WTC11 (cell line): ENCODE results near the gene ARIH1. TPM values are rescaled to one million over a fixed set of nuclear protein-coding genes. Genes with fewer than 3 reads are reported as not detected.

Experiments
- AR ChIP-seq: fragments of 250-450 bp; sonication (Bioruptor Pico); IDR thresholded peaks from 2 replicates; pipeline ENCODE4 v1.9.0; 2021; ENCODE audit warnings: mild to moderate bottlenecking
- CDX4 ChIP-seq: fragments of 250-450 bp; sonication (Bioruptor Pico); IDR thresholded peaks from 2 replicates; pipeline ENCODE4 v1.9.0; 2021; ENCODE audit warnings: moderate library complexity, mild to moderate bottlenecking, inconsistent platforms, borderline replicate concordance
- CREM ChIP-seq: sonication (generic); formaldehyde crosslinking; IDR thresholded peaks from 2 replicates; pipeline ENCODE4 v1.8.1; 2022; ENCODE audit warnings: mild to moderate bottlenecking, missing genetic modification reagents, moderate library complexity
- E2F1 ChIP-seq: sonication (generic); formaldehyde crosslinking; IDR thresholded peaks from 2 replicates; pipeline ENCODE4 v1.8.0; 2022; ENCODE audit warnings: mild to moderate bottlenecking, missing genetic modification reagents
- ETV6 ChIP-seq: sonication (generic); formaldehyde crosslinking; IDR thresholded peaks from 2 replicates; pipeline ENCODE4 v1.8.1; 2022; ENCODE audit warnings: mild to moderate bottlenecking, missing genetic modification reagents
- HMGA2 ChIP-seq: fragments of 250-450 bp; sonication (Bioruptor Pico); IDR thresholded peaks from 2 replicates; pipeline ENCODE4 v1.4.0; 2021; ENCODE audit warnings: mild to moderate bottlenecking, moderate library complexity
- IRF1 ChIP-seq: sonication (generic); formaldehyde crosslinking; IDR thresholded peaks from 2 replicates; pipeline ENCODE4 v1.8.0; 2023; ENCODE audit warnings: missing genetic modification reagents
- NFATC4 ChIP-seq: fragments of 250-450 bp; sonication (Bioruptor Pico); IDR thresholded peaks from 2 replicates; pipeline ENCODE4 v1.9.0; 2021; ENCODE audit warnings: mild to moderate bottlenecking
- NFYB ChIP-seq: sonication (generic); formaldehyde crosslinking; conservative IDR thresholded peaks from 2 replicates; pipeline ENCODE4 v1.8.0; 2022; ENCODE audit warnings: low read depth, missing genetic modification reagents
- PRDM15 ChIP-seq: sonication (generic); formaldehyde crosslinking; IDR thresholded peaks from 2 replicates; pipeline ENCODE4 v1.8.0; 2022; ENCODE audit warnings: missing genetic modification reagents
- RELA ChIP-seq: sonication (generic); formaldehyde crosslinking; IDR thresholded peaks from 2 replicates; pipeline ENCODE4 v1.8.1; 2022; ENCODE audit warnings: missing genetic modification reagents, mild to moderate bottlenecking, borderline replicate concordance
- TEAD1 ChIP-seq: sonication (generic); formaldehyde crosslinking; IDR thresholded peaks from 2 replicates; pipeline ENCODE4 v1.8.0; 2022; ENCODE audit warnings: mild to moderate bottlenecking, missing genetic modification reagents
- ZBTB21 ChIP-seq: sonication (generic); formaldehyde crosslinking; IDR thresholded peaks from 2 replicates; pipeline ENCODE4 v1.8.1; 2023; ENCODE audit warnings: mild to moderate bottlenecking, missing genetic modification reagents, borderline replicate concordance
- ZNF219 ChIP-seq: sonication (generic); formaldehyde crosslinking; IDR thresholded peaks from 2 replicates; pipeline ENCODE4 v1.8.0; 2023; ENCODE audit warnings: missing genetic modification reagents, mild to moderate bottlenecking, borderline replicate concordance
- ZNF232 ChIP-seq: sonication (generic); formaldehyde crosslinking; IDR thresholded peaks from 2 replicates; pipeline ENCODE4 v1.8.0; 2022; ENCODE audit warnings: mild to moderate bottlenecking, missing genetic modification reagents
- ZNF281 ChIP-seq: sonication (generic); formaldehyde crosslinking; IDR thresholded peaks from 2 replicates; pipeline ENCODE4 v1.8.0; 2023; ENCODE audit warnings: mild to moderate bottlenecking, missing genetic modification reagents
- ZNF425 ChIP-seq: fragments of 250-450 bp; sonication (Bioruptor Pico); conservative IDR thresholded peaks from 2 replicates; pipeline ENCODE4 v1.9.0; 2021; ENCODE audit warnings: mild to moderate bottlenecking
- ZNF532 ChIP-seq: fragments of 250-450 bp; sonication (Bioruptor Pico); IDR thresholded peaks from 2 replicates; pipeline ENCODE4 v1.9.0; 2021; ENCODE audit warnings: mild to moderate bottlenecking, borderline replicate concordance
- total RNA-seq: library from RNA; stranded (reverse); gene quantifications from 3 replicates; pipeline ENCODE4 v1.2.3, GENCODE V29; 2021

ARIH1 gene
- total RNA-seq, 1 experiment from 2014 or later, result 198 TPM

GRCh38 chr15:72473614-72474465, at the start of gene ARIH1 (continued):
- TF ChIP-seq ETV6 (CRISPR knock-in tag), result peak; percentile 84
- no peak for TF ChIP-seq ZNF232
- TF ChIP-seq NFYB (CRISPR knock-in tag), result no peak
- TF ChIP-seq PRDM15, result no peak
- peak; percentile 23; the same call in 1 of the 2 replicates for TF ChIP-seq HMGA2 (CRISPR knock-in tag)
- TF ChIP-seq CDX4 (CRISPR knock-in tag), result no peak
- no peak; the same call in 1 of the 2 replicates for TF ChIP-seq AR (CRISPR knock-in tag)
- TF ChIP-seq RELA (CRISPR knock-in tag), result 0 out of 2 replicates have a peak, but pooled peaks have one; percentile 19
- peak; percentile 91 for TF ChIP-seq ZBTB21 (CRISPR knock-in tag)
- peak; percentile 21; the same call in 1 of the 2 replicates for TF ChIP-seq TEAD1 (CRISPR knock-in tag)
- TF ChIP-seq ZNF532, result no peak
- no peak for TF ChIP-seq ZNF425
- TF ChIP-seq CREM (CRISPR knock-in tag), result peak; percentile 92; the same call in 1 of the 2 replicates
- no peak for TF ChIP-seq ZNF219 (CRISPR knock-in tag)
- TF ChIP-seq NFATC4 (CRISPR knock-in tag), result no peak
- no peak for TF ChIP-seq E2F1 (CRISPR knock-in tag)
- TF ChIP-seq ZNF281 (CRISPR knock-in tag), result no peak
- no peak; the same call in 1 of the 2 replicates for TF ChIP-seq IRF1 (CRISPR knock-in tag)
